Esophagus muscularis mucosa (tissue), 4 donors: ENCODE measurements around the gene UBE2D1. TPM values are rescaled to one million over a fixed set of nuclear protein-coding genes. Genes with fewer than 3 reads are reported as not detected.
A peak's percentile ranks its signal among the peaks of the same experiment; 100 is the strongest.

Experiments
- DNase-seq: peaks from one replicate; pipeline ENCODE4 v3.0.0-alpha.2; 2017; ENCODE audit errors: extremely low spot score
- H3K27ac ChIP-seq, 4 donors: fragments of 200-600 bp; sonication (generic); replicated peaks in 1 of 4; 1 replicate in 3 of 4; 2 replicates in 1 of 4; pipeline ENCODE4 v1.5.1; 2016 to 2019; ENCODE audit warnings: mild to moderate bottlenecking in 1 of 4
- H3K27me3 ChIP-seq, 4 donors: fragments of 200-600 bp; sonication (generic); one replicate each; pipeline versions ENCODE4 v1.5.1 to v1.6.0; 2016 to 2019
- H3K36me3 ChIP-seq, 4 donors: fragments of 200-600 bp; sonication (generic); one replicate each; pipeline ENCODE4 v1.5.1; 2016 to 2019
- H3K4me1 ChIP-seq, 4 donors: fragments of 200-600 bp; sonication (generic); one replicate each; pipeline ENCODE4 v1.5.1; 2016 to 2019
- H3K4me3 ChIP-seq, 4 donors: fragments of 200-600 bp; sonication (generic); 1 replicate in 2 of 4; 2 replicates in 2 of 4; pipeline ENCODE4 v1.5.1; 2016 to 2019; ENCODE audit warnings: mild to moderate bottlenecking in 4 of 4, moderate library complexity in 1 of 4
- H3K9me3 ChIP-seq, 4 donors: fragments of 200-600 bp; sonication (generic); 1 replicate in 3 of 4; 2 replicates in 1 of 4; pipeline ENCODE4 v1.5.1; 2016 to 2019
- CTCF ChIP-seq, 3 experiments: fragments of 200-600 bp in 2 of 3; fragments of 450-650 bp in 1 of 3; sonication (generic) in 2 of 3; IDR thresholded peaks; one replicate each; pipeline ENCODE4 v1.5.1; 2017 to 2019; ENCODE audit warnings: antibody characterized with exemption in 3 of 3, mild to moderate bottlenecking in 2 of 3, moderate library complexity in 1 of 3
- EP300 ChIP-seq: sonication (generic); formaldehyde crosslinking; IDR thresholded peaks from one replicate; pipeline ENCODE4 v1.6.1; 2017; ENCODE audit warnings: antibody characterized with exemption
- POLR2A ChIP-seq: fragments of 450-650 bp; IDR thresholded peaks from one replicate; pipeline ENCODE4 v1.6.1; 2017; ENCODE audit warnings: antibody characterized with exemption, moderate library complexity, mild to moderate bottlenecking, low read depth
- POLR2AphosphoS5 ChIP-seq, 2 donors: sonication (generic); formaldehyde crosslinking; IDR thresholded peaks; one replicate each; pipeline ENCODE4 v1.6.1; 2017; ENCODE audit warnings: antibody characterized with exemption in 2 of 2
- WGBS: methylation state at CpG from one replicate; pipeline ENCODE4 v1.1.5; 2018; 5-methylcytosine and 5-hydroxymethylcytosine counted together
- intact Hi-C: fragments of 100-400 bp; cut with DNase I; formaldehyde crosslinking; loops from one replicate; pipeline ENCODE4 v1.15.1; 2023
- total RNA-seq, 4 donors: library from RNA; depleted of rRNA; stranded (reverse); fragments of >200 nt; gene quantifications; one replicate each; pipeline versions ENCODE4 v1.1.0 to v1.2.1, GENCODE V29; 2016

UBE2D1 gene
- total RNA-seq, 4 donors from 2014 or later: 11.5 to 17.4 (median 15.3) TPM

GRCh38 chr10:58331646-58332045 lies 3.2 kb upstream of the UBE2D1 start:
- intact Hi-C loops: no loop called here
- no peak overlapping the region for H3K4me3 ChIP-seq
- TF ChIP-seq CTCF (IDR thresholded peaks at IDR 0.05) (no peak), EP300 (no peak), POLR2A (no peak), POLR2AphosphoS5 (IDR thresholded peaks at IDR 0.05) (no peak)
- no peaks in the 10 kb centered on the region for H3K36me3 ChIP-seq
- WGBS: 80% methylated on average over 2 of the region's 2 CpGs
- H3K27ac ChIP-seq: no peak overlapping the region
- no peak for DNase-seq
- peaks cover 5 to 26% (median 18%) of the 10 kb centered on the region in 4 donors for H3K4me1 ChIP-seq
- H3K27me3 ChIP-seq: peaks cover 0 to 6% (median 0%) of the 10 kb centered on the region in 4 donors
- no peaks in the 10 kb centered on the region for H3K9me3 ChIP-seq

GRCh38 chr10:58335306-58336005 lies 650 bp downstream of the UBE2D1 start:
- H3K4me1 ChIP-seq: peaks cover 7 to 27% (median 21%) of the 10 kb centered on the region in 4 donors
- TF ChIP-seq POLR2A (no peak), CTCF (IDR thresholded peaks at IDR 0.05) (no peak), EP300 (no peak), POLR2AphosphoS5 (IDR thresholded peaks at IDR 0.05) (no peak)
- DNase-seq: no peak
- H3K27ac ChIP-seq: peak overlapping the region; percentile 84 to 91 (median 87)
- 5% methylated on average over 28 of the region's 37 CpGs for WGBS
- no peaks in the 10 kb centered on the region for H3K27me3 ChIP-seq
- H3K36me3 ChIP-seq: no peaks in the 10 kb centered on the region
- no peaks in the 10 kb centered on the region for H3K9me3 ChIP-seq
- intact Hi-C loops: loop anchor here (5.0 kb wide), 1 partner anchor 52 kb away; the partner anchor contains the start of gene TFAM
- H3K4me3 ChIP-seq: peak overlapping the region; percentile 87 to 99 (median 94)

- Histone ChIP-seq H3K36me3 (no peaks in the 10 kb centered on the region), H3K27ac (no peak overlapping the region), H3K9me3 (no peaks in the 10 kb centered on the region), H3K27me3 (no peaks in the 10 kb centered on the region), H3K4me3 (peak overlapping the region; percentile 87 to 99 (median 94)), H3K4me1 (peaks cover 7 to 30% (median 23%) of the 10 kb centered on the region in 4 donors)
- TF ChIP-seq CTCF (IDR thresholded peaks at IDR 0.05): no peak
- no peak for TF ChIP-seq EP300
- TF ChIP-seq POLR2AphosphoS5 (IDR thresholded peaks at IDR 0.05): no peak
- no peak for TF ChIP-seq POLR2A
- DNase-seq: no peak
- 87% methylated on average over 4 of the region's 4 CpGs for WGBS
- intact Hi-C loops: loop anchor here (5.0 kb wide), 1 partner anchor 51 kb away; the partner anchor contains the start of gene TFAM
These were observed 1.4 kb downstream of the UBE2D1 start for GRCh38 chr10:58336242-58336641.

- Histone ChIP-seq H3K27ac (no peak overlapping the region), H3K9me3 (no peaks in the 10 kb centered on the region), H3K36me3 (no peaks in the 10 kb centered on the region), H3K4me1 (peaks cover 4 to 22% (median 14%) of the 10 kb centered on the region in 4 donors), H3K4me3 (no peak overlapping the region), H3K27me3 (no peaks in the 10 kb centered on the region)
- intact Hi-C loops: no loop called here
- TF ChIP-seq POLR2AphosphoS5 (IDR thresholded peaks at IDR 0.05): no peak
- TF ChIP-seq CTCF (IDR thresholded peaks at IDR 0.05): no peak
- no peak for TF ChIP-seq EP300
- no peak for TF ChIP-seq POLR2A
- no peak for DNase-seq
- WGBS: 82% methylated on average over 4 of the region's 4 CpGs
These were observed 6.6 kb downstream of the UBE2D1 start for GRCh38 chr10:58341422-58341821.
